Esophagus muscularis mucosa (tissue), 4 donors: ENCODE measurements around the gene ADAM22.

ENCODE experiments used
- EP300 ChIP-seq: sonication (generic); formaldehyde crosslinking; IDR thresholded peaks from one replicate; pipeline ENCODE4 v1.6.1; 2017; ENCODE audit warnings: antibody characterized with exemption
- POLR2A ChIP-seq: fragments of 450-650 bp; IDR thresholded peaks from one replicate; pipeline ENCODE4 v1.6.1; 2017; ENCODE audit warnings: antibody characterized with exemption, moderate library complexity, mild to moderate bottlenecking, low read depth
- TF ChIP-seq, protein P1 (sequence below), 3 experiments: fragments of 200-600 bp in 2 of 3; fragments of 450-650 bp in 1 of 3; sonication (generic) in 2 of 3; IDR thresholded peaks; one replicate each; pipeline ENCODE4 v1.5.1; 2017 to 2019; ENCODE audit warnings: antibody characterized with exemption in 3 of 3, mild to moderate bottlenecking in 2 of 3, moderate library complexity in 1 of 3

- TF ChIP-seq, protein P1, sequence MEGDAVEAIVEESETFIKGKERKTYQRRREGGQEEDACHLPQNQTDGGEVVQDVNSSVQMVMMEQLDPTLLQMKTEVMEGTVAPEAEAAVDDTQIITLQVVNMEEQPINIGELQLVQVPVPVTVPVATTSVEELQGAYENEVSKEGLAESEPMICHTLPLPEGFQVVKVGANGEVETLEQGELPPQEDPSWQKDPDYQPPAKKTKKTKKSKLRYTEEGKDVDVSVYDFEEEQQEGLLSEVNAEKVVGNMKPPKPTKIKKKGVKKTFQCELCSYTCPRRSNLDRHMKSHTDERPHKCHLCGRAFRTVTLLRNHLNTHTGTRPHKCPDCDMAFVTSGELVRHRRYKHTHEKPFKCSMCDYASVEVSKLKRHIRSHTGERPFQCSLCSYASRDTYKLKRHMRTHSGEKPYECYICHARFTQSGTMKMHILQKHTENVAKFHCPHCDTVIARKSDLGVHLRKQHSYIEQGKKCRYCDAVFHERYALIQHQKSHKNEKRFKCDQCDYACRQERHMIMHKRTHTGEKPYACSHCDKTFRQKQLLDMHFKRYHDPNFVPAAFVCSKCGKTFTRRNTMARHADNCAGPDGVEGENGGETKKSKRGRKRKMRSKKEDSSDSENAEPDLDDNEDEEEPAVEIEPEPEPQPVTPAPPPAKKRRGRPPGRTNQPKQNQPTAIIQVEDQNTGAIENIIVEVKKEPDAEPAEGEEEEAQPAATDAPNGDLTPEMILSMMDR (IDR thresholded peaks at IDR 0.05) = no peak
- TF ChIP-seq POLR2A (no peak), EP300 (no peak)
These were observed 135.0 kb downstream of the ADAM22 start for GRCh38 chr7:88069093-88069492.
